H1 (cell line): Measurements from ENCODE around the gene SRGAP2. TPM values are rescaled to one million over a fixed set of nuclear protein-coding genes. Genes with fewer than 3 reads are reported as not detected.
A peak's percentile ranks its signal among the peaks of the same experiment; 100 is the strongest.
"Not testable (repeated sequence)": the region's sequence is repeated elsewhere in the genome, so short reads cannot be mapped to it uniquely, and the experiment has no call there.

Source experiments
- CTCF ChIA-PET: fragments of 300-600 bp; sonication (Branson Sonifier 250); formaldehyde crosslinking; loops from one replicate; lab custom pipeline; 2021; ENCODE audit not compliant: partially characterized antibody; lab: Charles Lee
- POLR2A ChIA-PET: fragments of 300-600 bp; sonication (Branson Sonifier 250); formaldehyde crosslinking; loops from one replicate; lab custom pipeline; 2021; ENCODE audit warnings: inconsistent platforms; ENCODE audit not compliant: partially characterized antibody; lab: Charles Lee
- DNase-seq, 2 experiments: peaks; one replicate each; pipeline versions ENCODE4 v3.0.0 to v3.0.0-alpha.2; 2010 to 2022; ENCODE audit warnings: low spot score in 2 of 2, low read depth in 1 of 2, mixed read lengths in 1 of 2
- FAIRE-seq: peaks from 2 replicates; lab custom pipeline; 2011; peaks lifted over from hg19 to GRCh38; lab: Jason Lieb, UNC
- H2AFZ ChIP-seq: 2 replicates; pipeline ENCODE4 v1.8.1; 2012; ENCODE audit warnings: low read length, inconsistent platforms
- H2AK5ac ChIP-seq: 2 replicates; pipeline ENCODE4 v1.6.1; 2013; ENCODE audit warnings: low read depth, low read length
- H2BK120ac ChIP-seq: replicated peaks from 2 replicates; pipeline ENCODE3; 2013; ENCODE audit warnings: low read depth, low read length, inconsistent platforms
- H2BK12ac ChIP-seq: 2 replicates; pipeline ENCODE4 v1.6.1; 2013; ENCODE audit warnings: low read depth, low read length
- H2BK15ac ChIP-seq: 2 replicates; pipeline ENCODE4 v1.6.1; 2013; ENCODE audit warnings: low read length
- H2BK20ac ChIP-seq: 2 replicates; pipeline ENCODE4 v1.6.1; 2013; ENCODE audit warnings: low read length
- H2BK5ac ChIP-seq: 2 replicates; pipeline ENCODE4 v1.6.1; 2013; ENCODE audit warnings: low read depth, low read length
- H3K14ac ChIP-seq: 2 replicates; pipeline ENCODE4 v1.6.1; 2013; ENCODE audit warnings: inconsistent platforms; ENCODE audit not compliant: insufficient read length
- H3K18ac ChIP-seq: 2 replicates; pipeline ENCODE4 v1.6.1; 2013; ENCODE audit warnings: low read length; ENCODE audit errors: extremely low read depth
- H3K23ac ChIP-seq: 2 replicates; pipeline ENCODE4 v1.6.1; 2013; ENCODE audit warnings: inconsistent platforms; ENCODE audit not compliant: insufficient read length
- H3K23me2 ChIP-seq: 2 replicates; pipeline ENCODE4 v1.6.1; 2013; ENCODE audit warnings: low read depth, low read length
- H3K27ac ChIP-seq: 2 replicates; pipeline ENCODE4 v1.6.1; 2011; ENCODE audit warnings: low read depth, low read length, inconsistent platforms
- H3K27me3 ChIP-seq, 4 experiments: replicated peaks in 1 of 4; 1 replicate in 1 of 4; 2 replicates in 3 of 4; pipeline versions ENCODE4 v1.6.1 to v1.8.1; 2011 to 2013; ENCODE audit warnings: low read length in 3 of 4, mild to moderate bottlenecking in 3 of 4, inconsistent platforms in 2 of 4, mixed read lengths in 2 of 4, moderate library complexity in 1 of 4; ENCODE audit not compliant: control insufficient read depth in 3 of 4, insufficient read depth in 3 of 4; ENCODE audit errors: extremely low read depth in 1 of 4
- H3K36me3 ChIP-seq, 4 experiments: 2 replicates each; pipeline versions ENCODE4 v1.6.1 to v1.8.1; 2011 to 2013; ENCODE audit warnings: mild to moderate bottlenecking in 4 of 4, low read length in 3 of 4, moderate library complexity in 2 of 4, control low read depth in 1 of 4, inconsistent platforms in 1 of 4; ENCODE audit not compliant: insufficient read depth in 4 of 4, control insufficient read depth in 2 of 4
- H3K4ac ChIP-seq: replicated peaks from 2 replicates; pipeline ENCODE3; 2013; ENCODE audit warnings: low read length, low read depth, mixed read lengths, inconsistent platforms; ENCODE audit not compliant: insufficient read length
- H3K4me1 ChIP-seq, 4 experiments: replicated peaks in 1 of 4; 1 replicate in 1 of 4; 2 replicates in 3 of 4; pipeline versions ENCODE4 v1.6.1 to v1.8.1; 2011 to 2013; ENCODE audit warnings: low read length in 3 of 4, inconsistent platforms in 2 of 4, mixed read lengths in 1 of 4; ENCODE audit not compliant: insufficient read depth in 4 of 4, control insufficient read depth in 3 of 4
- H3K4me2 ChIP-seq, 2 experiments: 2 replicates each; pipeline versions ENCODE4 v1.6.1 to v1.8.1; 2011 to 2013; ENCODE audit warnings: low read depth in 2 of 2, low read length in 2 of 2, control low read depth in 1 of 2, inconsistent platforms in 1 of 2, mild to moderate bottlenecking in 1 of 2; ENCODE audit not compliant: insufficient read depth in 1 of 2
- H3K4me3 ChIP-seq, 4 experiments: fragments of 200-600, 300-600 bp in 1 of 4; sonication (generic), shearing (Covaris generic), sonication (Bioruptor Twin) in 1 of 4; 2 replicates each; pipeline versions ENCODE4 v1.5.1 to v1.8.1; 2011 to 2016; ENCODE audit warnings: low read length in 4 of 4, low read depth in 3 of 4, control low read depth in 2 of 4, inconsistent platforms in 2 of 4, mild to moderate bottlenecking in 2 of 4, mixed read lengths in 1 of 4, moderate library complexity in 1 of 4; ENCODE audit not compliant: insufficient read depth in 2 of 4; ENCODE audit errors: extremely low read depth in 1 of 4
- H3K56ac ChIP-seq: replicated peaks from 2 replicates; pipeline ENCODE3; 2013; ENCODE audit warnings: low read depth, mild to moderate bottlenecking, mixed read lengths, low read length, inconsistent platforms; ENCODE audit not compliant: insufficient read length
- H3K79me1 ChIP-seq: 2 replicates; pipeline ENCODE4 v1.6.1; 2013; ENCODE audit warnings: low read depth, low read length, control low read depth
- H3K79me2 ChIP-seq, 2 experiments: 2 replicates each; pipeline versions ENCODE4 v1.6.1 to v1.8.1; 2012 to 2013; ENCODE audit warnings: low read length in 2 of 2, mild to moderate bottlenecking in 2 of 2, inconsistent platforms in 1 of 2; ENCODE audit not compliant: insufficient read depth in 2 of 2, control insufficient read depth in 1 of 2
- H3K9ac ChIP-seq, 4 experiments: replicated peaks in 1 of 4; 1 replicate in 1 of 4; 2 replicates in 3 of 4; pipeline versions ENCODE4 v1.6.1 to v1.8.1; 2011 to 2013; ENCODE audit warnings: low read depth in 3 of 4, low read length in 3 of 4, control low read depth in 2 of 4, mild to moderate bottlenecking in 2 of 4, moderate library complexity in 2 of 4, inconsistent platforms in 1 of 4; ENCODE audit errors: extremely low read depth in 1 of 4
- H3K9me3 ChIP-seq, 2 experiments: 2 replicates each; pipeline versions ENCODE4 v1.6.1 to v1.8.1; 2012 to 2013; ENCODE audit warnings: mild to moderate bottlenecking in 2 of 2, moderate library complexity in 2 of 2, control low read depth in 1 of 2, inconsistent platforms in 1 of 2, low read depth in 1 of 2, low read length in 1 of 2, mixed read lengths in 1 of 2; ENCODE audit not compliant: insufficient read depth in 2 of 2
- H4K20me1 ChIP-seq, 2 experiments: replicated peaks in 1 of 2; 2 replicates each; pipeline versions ENCODE3 to v1.8.1; 2011 to 2013; ENCODE audit warnings: inconsistent platforms in 2 of 2, low read length in 2 of 2, mild to moderate bottlenecking in 1 of 2; ENCODE audit not compliant: insufficient read depth in 2 of 2, control insufficient read depth in 1 of 2
- H4K5ac ChIP-seq: 2 replicates; pipeline ENCODE4 v1.6.1; 2013; ENCODE audit warnings: low read length, low read depth, mixed read lengths, inconsistent platforms; ENCODE audit not compliant: insufficient read length
- H4K8ac ChIP-seq: 2 replicates; pipeline ENCODE4 v1.8.0; 2013; ENCODE audit warnings: mild to moderate bottlenecking, moderate library complexity, low read length, inconsistent platforms; ENCODE audit not compliant: insufficient read depth; ENCODE audit errors: extremely low read depth
- H4K91ac ChIP-seq: replicated peaks from 2 replicates; pipeline ENCODE3; 2013; ENCODE audit warnings: low read length, mixed read lengths, inconsistent platforms; ENCODE audit not compliant: insufficient read length
- KDM4A ChIP-seq: IDR thresholded peaks from one replicate; pipeline ENCODE4 v1.7.1; 2012; ENCODE audit warnings: low read depth, mild to moderate bottlenecking, moderate library complexity, low read length, inconsistent platforms; ENCODE audit not compliant: severe bottlenecking
- WGBS, 2 experiments: shearing (Covaris generic) in 1 of 2; methylation state at CpG; one replicate each; pipeline versions ENCODE4 v1.1.6 to v1.1.7; 2013 to 2015; ENCODE audit warnings: low lambda C conversion rate in 2 of 2, mixed read lengths in 2 of 2, inconsistent platforms in 1 of 2, low coverage in 1 of 2, missing lambda C conversion rate in 1 of 2; ENCODE audit not compliant: insufficient replicate concordance in 2 of 2, insufficient coverage in 1 of 2, insufficient read length in 1 of 2; ENCODE audit errors: extremely low coverage in 1 of 2, missing lambda C conversion rate in 1 of 2; 5-methylcytosine and 5-hydroxymethylcytosine counted together
- long read RNA-seq, 2 experiments: library from RNA in 1 of 2; library from capped mRNA in 1 of 2; stranded (forward); transcript quantifications; one replicate each; pipeline ENCODE4 v2.0.0, GENCODE V29; 2021; ENCODE audit warnings: inconsistent platforms in 1 of 2
- polyA minus RNA-seq, 3 experiments: library from RNA; depleted of rRNA, polyadenylated mRNA; stranded (reverse); fragments of >200 nt; gene quantifications; 1 replicate in 2 of 3; 2 replicates in 1 of 3; pipeline ENCODE4 v1.2.3, GENCODE V29; 2011
- polyA plus RNA-seq, 7 experiments: library from polyadenylated mRNA; depleted of rRNA in 3 of 7; stranded (reverse) in 5 of 7; unstranded in 2 of 7; fragments of >200 nt in 5 of 7; fragments of 200-250 nt in 2 of 7; gene quantifications; 1 replicate in 5 of 7; 2 replicates in 1 of 7; 4 replicates in 1 of 7; pipeline versions ENCODE4 v1.2.1 to v1.2.3, GENCODE V29; 2011 to 2013; ENCODE audit warnings: missing spikeins in 2 of 7, mixed read lengths in 2 of 7
- total RNA-seq: library from RNA; stranded (reverse); fragmentation: NEBNext Ultra II Directional; extraction: Animal tissue kit (Norgen Biotek cat#: 25700); gene quantifications from 2 replicates; pipeline ENCODE4 v1.2.1, GENCODE V29; 2021

The SRGAP2 gene
- total RNA-seq, result 51.2 and 54.0 TPM in 2 replicates
- polyA plus RNA-seq (2011; rRNA removed), result 10.8 and 22.2 TPM in 2 replicates
- 14.1 TPM for polyA plus RNA-seq (2011; cell fraction: cytosol; rRNA removed)
- 53.4 TPM for polyA plus RNA-seq (2011; cell fraction: nucleus; rRNA removed)
- polyA plus RNA-seq (2012, experiment 1 of 2), result 20.0 to 26.4 TPM (median 23.6 TPM) in 4 replicates
- 4.0 TPM for polyA plus RNA-seq (2012, experiment 2 of 2)
- 16.0 TPM for polyA plus RNA-seq (2013, experiment 1 of 2)
- polyA plus RNA-seq (2013, experiment 2 of 2), result 15.6 TPM
- polyA minus RNA-seq (2011; rRNA and poly(A)+ RNA removed), result 23.0 and 26.1 TPM in 2 replicates
- 35.4 TPM for polyA minus RNA-seq (2011; cell fraction: cytosol; rRNA and poly(A)+ RNA removed)
- polyA minus RNA-seq (2011; cell fraction: nucleus; rRNA and poly(A)+ RNA removed), result 82.4 TPM
- long read RNA-seq, experiment 1, partial matches to known transcripts, result 8 of 9 reads
- long read RNA-seq, experiment 1, other reads (novel, unspliced or antisense), result 1 of 9 reads
- long read RNA-seq, experiment 2, partial matches to known transcripts, result 1 of 2 reads
- long read RNA-seq, experiment 2, other reads (novel, unspliced or antisense), result 1 of 2 reads

GRCh38 chr1:206203364-206204158 is at the start of gene SRGAP2:
Gene SRGAP2, plus strand, starts transcription at chr1:206203541. Its CDS starts 2,430 bp downstream, at chr1:206205971.
- H2BK15ac ChIP-seq, H2BK12ac ChIP-seq, FAIRE-seq, H3K18ac ChIP-seq, H2AK5ac ChIP-seq, H2BK5ac ChIP-seq, H2AFZ ChIP-seq, CTCF ChIA-PET, H3K9me3 ChIP-seq, H3K79me1 ChIP-seq, H3K27ac ChIP-seq, H3K36me3 ChIP-seq, H4K91ac ChIP-seq, H3K23ac ChIP-seq, H3K14ac ChIP-seq, H3K27me3 ChIP-seq, H3K9ac ChIP-seq, H3K4me1 ChIP-seq, POLR2A ChIA-PET, H3K79me2 ChIP-seq, H4K8ac ChIP-seq, H3K4ac ChIP-seq, H3K23me2 ChIP-seq, H2BK120ac ChIP-seq, H4K20me1 ChIP-seq, H4K5ac ChIP-seq, H3K56ac ChIP-seq, H2BK20ac ChIP-seq: not testable (repeated sequence)
- peak; percentile 28 for TF ChIP-seq KDM4A
- WGBS, 2 experiments, result 1% methylated on average over 12 of the region's 63 CpGs; no CpG with 5 or more reads in 1 of the 2 experiments
- peak in 1 of 2 experiments; percentile 79 for DNase-seq
- H3K4me3 ChIP-seq, result peak within 1 kb of the TSS; percentile 27 to 53 (median 34); a peak in 6 of 8 replicates
- H3K4me2 ChIP-seq, result peak within 1 kb of the TSS in 1 of 2 experiments; percentile 42; a peak in 2 of 4 replicates
